Pancreas (tissue), 10 donors: ENCODE results near the gene ADSS2. TPM values are rescaled to one million over a fixed set of nuclear protein-coding genes. Genes with fewer than 3 reads are reported as not detected.

Experiments used
- ATAC-seq, 4 donors: fragments of 200-7000 bp; cut with Tn5 transposase; one replicate each; pipeline versions ENCODE4 v1.8.0 to v1.9.1; 2020; ENCODE audit warnings: mild to moderate bottlenecking in 4 of 4, moderate library complexity in 4 of 4
- DNase-seq, 6 donors: peaks; one replicate each; pipeline ENCODE4 v3.0.0-alpha.2; 2020
- FAIRE-seq: peaks from 2 replicates; lab custom pipeline; 2012; peaks lifted over from hg19 to GRCh38; lab: Jason Lieb, UNC
- H3K27ac ChIP-seq, 4 donors: fragments of 200-600 bp; sonication (generic); 1 replicate in 3 of 4; 2 replicates in 1 of 4; pipeline versions ENCODE4 v1.5.0 to v1.8.0; 2020
- H3K27me3 ChIP-seq, 4 donors: fragments of 200-600 bp; one replicate each; pipeline ENCODE4 v1.8.0; 2021
- H3K36me3 ChIP-seq, 3 donors: fragments of 200-600 bp; sonication (generic) in 1 of 3; one replicate each; pipeline versions ENCODE4 v1.5.0 to v1.8.0; 2020 to 2021
- H3K4me1 ChIP-seq, 3 donors: fragments of 200-600 bp; one replicate each; pipeline ENCODE4 v1.8.0; 2021
- H3K4me3 ChIP-seq, 4 donors: fragments of 200-600 bp; sonication (generic) in 2 of 4; one replicate each; pipeline versions ENCODE4 v1.5.0 to v1.8.0; 2020 to 2021
- H3K9me3 ChIP-seq, 4 donors: fragments of 200-600 bp; one replicate each; pipeline ENCODE4 v1.8.0; 2021
- WGBS, 2 donors: extraction: QIAGEN DNeasy Blood & Tissue Kit; methylation state at CpG; one replicate each; pipeline ENCODE4 v1.1.7; 2013; 5-methylcytosine and 5-hydroxymethylcytosine counted together
- intact Hi-C, 3 donors: fragments of 100-400 bp; cut with DNase I; formaldehyde crosslinking; loops; one replicate each; pipeline versions ENCODE4 v1.11.1 to v1.14.2; 2022
- polyA plus RNA-seq, 2 donors: library from polyadenylated mRNA; stranded (reverse); fragments of 200-250 nt; gene quantifications; one replicate each; pipeline ENCODE4 v1.2.3, GENCODE V29; 2013
- total RNA-seq, 6 donors: library from RNA; stranded (reverse); fragmentation: NEBNext Ultra II Directional in 4 of 6; extraction: Animal tissue kit (Norgen Biotek cat#: 25700) in 4 of 6; gene quantifications; one replicate each; pipeline versions ENCODE4 v1.2.1 to v1.2.4, GENCODE V29; 2021 to 2023
- TF ChIP-seq, protein P1 (sequence below), 4 donors: fragments of 200-600 bp; sonication (generic) in 3 of 4; IDR thresholded peaks; one replicate each; pipeline versions ENCODE4 v1.5.0 to v1.8.0; 2021; ENCODE audit warnings: antibody characterized with exemption in 4 of 4
- donor health status: healthy with polysubstance abuse.
- donor health status: DM: no; HTN: no; CAD: no; lungs with moderate emphysema.
- donor health status: DM: no; HTN: no; CAD: no.
- donor health status: control.
- donor health status: control.
- donor health status: Bipolar disorder and iron deficiency.
- donor health status: DM: yes; HTN: yes; CAD: no.
- donor health status: DM: no; HTN: no; CAD: no.
- donor health status: DM: no; HTN: no; CAD: no.
- donor health status: DM: yes; HTN: yes; CAD: no.

Gene ADSS2
- total and polyA plus RNA-seq, 8 donors: 8.6 to 21.9 (median 14.5) TPM

DNA sequence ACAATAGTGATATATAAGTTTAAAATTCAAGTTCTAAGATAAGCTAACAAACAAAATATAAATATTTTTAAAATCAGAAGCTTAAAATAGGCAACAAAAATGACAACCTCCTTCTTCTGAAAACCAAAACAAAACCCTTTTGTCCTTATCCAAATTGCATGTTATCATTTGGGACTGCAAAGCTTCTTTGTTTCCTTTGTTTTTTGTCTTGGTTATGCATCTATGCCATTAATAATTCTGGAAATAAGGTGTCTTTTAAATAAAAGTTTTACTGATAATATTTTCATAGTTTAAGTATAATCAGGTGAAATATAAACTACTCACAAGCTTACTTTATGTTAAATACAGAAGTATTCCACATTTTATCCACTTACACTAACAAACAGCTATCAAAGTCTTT, 20.5 kb downstream of the ADSS2 start:
- no peaks in the 10 kb centered on the region for H3K4me1 ChIP-seq
- no peaks in the 10 kb centered on the region for H3K9me3 ChIP-seq
- TF ChIP-seq, protein P1, sequence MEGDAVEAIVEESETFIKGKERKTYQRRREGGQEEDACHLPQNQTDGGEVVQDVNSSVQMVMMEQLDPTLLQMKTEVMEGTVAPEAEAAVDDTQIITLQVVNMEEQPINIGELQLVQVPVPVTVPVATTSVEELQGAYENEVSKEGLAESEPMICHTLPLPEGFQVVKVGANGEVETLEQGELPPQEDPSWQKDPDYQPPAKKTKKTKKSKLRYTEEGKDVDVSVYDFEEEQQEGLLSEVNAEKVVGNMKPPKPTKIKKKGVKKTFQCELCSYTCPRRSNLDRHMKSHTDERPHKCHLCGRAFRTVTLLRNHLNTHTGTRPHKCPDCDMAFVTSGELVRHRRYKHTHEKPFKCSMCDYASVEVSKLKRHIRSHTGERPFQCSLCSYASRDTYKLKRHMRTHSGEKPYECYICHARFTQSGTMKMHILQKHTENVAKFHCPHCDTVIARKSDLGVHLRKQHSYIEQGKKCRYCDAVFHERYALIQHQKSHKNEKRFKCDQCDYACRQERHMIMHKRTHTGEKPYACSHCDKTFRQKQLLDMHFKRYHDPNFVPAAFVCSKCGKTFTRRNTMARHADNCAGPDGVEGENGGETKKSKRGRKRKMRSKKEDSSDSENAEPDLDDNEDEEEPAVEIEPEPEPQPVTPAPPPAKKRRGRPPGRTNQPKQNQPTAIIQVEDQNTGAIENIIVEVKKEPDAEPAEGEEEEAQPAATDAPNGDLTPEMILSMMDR (IDR thresholded peaks at IDR 0.05): no peak
- DNase-seq (no peak), FAIRE-seq (no peak), ATAC-seq (no peak)
- H3K27me3 ChIP-seq: no peaks in the 10 kb centered on the region
- no peak overlapping the region for H3K27ac ChIP-seq
- no peaks in the 10 kb centered on the region for H3K36me3 ChIP-seq
- H3K4me3 ChIP-seq: no peak overlapping the region
- intact Hi-C loops: no loop called here

DNA sequence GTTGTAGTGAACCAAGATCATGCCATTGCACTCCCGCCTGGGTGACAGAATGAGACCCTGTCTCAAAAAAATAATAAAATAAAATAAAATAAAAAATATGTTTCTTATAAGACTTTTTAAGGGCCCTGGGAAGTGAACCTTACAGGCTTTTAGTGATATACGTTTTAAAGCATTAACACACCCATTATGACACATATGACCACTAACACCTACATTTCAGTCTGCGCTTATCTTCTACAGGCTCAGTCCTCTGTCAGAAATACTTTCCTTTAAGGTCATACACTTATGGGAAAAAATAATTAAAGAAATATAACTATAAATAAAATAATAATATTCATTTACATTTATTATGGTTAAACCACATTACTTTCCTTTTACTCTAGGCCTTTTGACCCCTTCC, 21.9 kb downstream of the ADSS2 start:
- WGBS, 2 donors: 82 to 99% methylated on average over 3 of the region's 3 CpGs

DNA sequence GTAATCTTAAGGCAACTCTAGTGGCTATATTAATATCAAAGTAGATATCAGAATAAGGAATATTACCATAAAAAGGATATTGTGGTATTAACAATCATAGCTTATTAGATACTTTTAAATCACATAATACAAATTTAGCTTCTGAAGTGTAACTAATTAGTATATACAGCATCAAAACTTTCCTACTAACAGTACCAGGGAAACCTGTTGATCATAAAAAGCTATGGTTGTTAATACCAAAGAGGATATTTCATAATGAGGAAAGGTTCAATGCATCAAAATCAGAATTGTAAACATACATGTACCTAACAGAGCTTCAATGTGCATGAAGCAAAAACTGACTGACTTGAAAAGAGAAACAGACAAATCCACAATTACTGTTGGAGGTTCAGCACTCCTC, 24.1 kb downstream of the ADSS2 start:
- intact Hi-C loops: no loop called here
- Histone ChIP-seq H3K4me1 (no peaks in the 10 kb centered on the region), H3K27me3 (no peaks in the 10 kb centered on the region), H3K4me3 (no peak overlapping the region), H3K27ac (no peak overlapping the region), H3K9me3 (no peaks in the 10 kb centered on the region), H3K36me3 (no peaks in the 10 kb centered on the region)
- no peak for DNase-seq
- FAIRE-seq: no peak
- TF ChIP-seq, protein P1 (IDR thresholded peaks at IDR 0.05): no peak
- no peak for ATAC-seq

More for the DNA sequence above, 21.9 kb downstream of the ADSS2 start:
- Histone ChIP-seq H3K27me3 (no peaks in the 10 kb centered on the region), H3K27ac (no peak overlapping the region), H3K4me1 (no peaks in the 10 kb centered on the region), H3K9me3 (no peaks in the 10 kb centered on the region), H3K36me3 (no peaks in the 10 kb centered on the region), H3K4me3 (no peak overlapping the region)
- TF ChIP-seq, protein P1 (IDR thresholded peaks at IDR 0.05): no peak
- DNase-seq: no peak
- FAIRE-seq: no peak
- intact Hi-C loops: no loop called here
- ATAC-seq: no peak

DNA sequence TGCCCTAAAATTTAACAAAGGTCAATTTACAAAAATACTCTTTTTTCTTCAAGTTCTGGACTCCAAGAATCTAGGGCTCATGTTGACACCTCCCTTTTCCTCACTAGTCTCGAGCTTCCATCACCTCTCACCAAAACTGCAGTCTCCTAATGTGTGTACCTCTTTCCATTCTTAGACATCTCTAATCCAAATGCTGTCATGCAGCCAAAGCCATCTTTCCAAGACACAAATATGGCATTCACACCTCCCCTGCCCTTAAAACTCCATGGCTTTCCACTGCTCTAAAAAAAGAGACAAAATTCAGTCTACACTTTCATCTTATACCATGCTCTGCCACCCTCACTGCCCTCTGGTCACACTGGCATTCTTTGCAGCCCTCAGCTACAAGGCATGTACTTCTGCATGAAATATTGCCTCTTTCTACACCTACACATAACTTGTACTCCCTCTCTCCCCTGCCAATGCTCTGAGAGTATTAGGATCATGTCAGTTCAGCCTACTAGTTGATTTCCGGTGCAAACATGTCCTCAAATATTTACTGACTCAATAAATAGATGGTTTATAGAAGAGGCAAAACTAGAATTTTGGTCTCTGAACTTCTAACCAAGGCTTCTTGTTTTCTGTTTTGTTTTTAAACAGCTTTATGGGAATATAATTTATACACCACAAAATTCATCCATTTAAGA, 26.9 kb downstream of the ADSS2 start:
- no peaks in the 10 kb centered on the region for H3K4me1 ChIP-seq
- TF ChIP-seq, protein P1 (IDR thresholded peaks at IDR 0.05): no peak
- H3K27me3 ChIP-seq: no peaks in the 10 kb centered on the region
- H3K36me3 ChIP-seq: no peaks in the 10 kb centered on the region
- DNase-seq (no peak), FAIRE-seq (no peak), ATAC-seq (no peak)
- WGBS, 2 donors: 83 to 85% methylated on average over 2 of the region's 2 CpGs
- H3K27ac ChIP-seq: no peak overlapping the region
- no peak overlapping the region for H3K4me3 ChIP-seq
- no peaks in the 10 kb centered on the region for H3K9me3 ChIP-seq
- intact Hi-C loops: no loop called here

DNA sequence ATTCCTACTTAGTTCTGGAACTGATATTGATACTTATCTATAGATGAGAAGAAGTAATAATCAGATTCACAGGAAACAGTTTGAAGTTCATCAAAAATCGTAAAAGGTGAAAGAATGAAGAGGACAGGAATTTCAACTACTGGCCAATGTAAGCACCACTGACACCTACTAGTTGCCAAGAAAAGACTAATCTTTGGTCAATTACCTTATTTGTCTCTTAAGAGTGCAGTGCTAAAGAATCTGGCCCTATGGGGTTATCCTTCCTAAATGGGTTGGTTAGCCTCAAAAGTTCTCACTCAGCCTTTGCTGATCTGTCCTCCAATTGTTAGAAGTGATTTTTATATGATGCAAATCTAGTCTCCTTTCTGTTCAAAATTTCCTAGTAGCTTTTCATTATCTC, 29.5 kb downstream of the ADSS2 start:
- Histone ChIP-seq H3K27ac (no peak overlapping the region), H3K27me3 (no peaks in the 10 kb centered on the region), H3K9me3 (no peaks in the 10 kb centered on the region), H3K4me1 (no peaks in the 10 kb centered on the region), H3K4me3 (no peak overlapping the region), H3K36me3 (peaks cover 0 to 15% (median 0%) of the 10 kb centered on the region in 3 donors)
- TF ChIP-seq, protein P1 (IDR thresholded peaks at IDR 0.05): no peak
- DNase-seq (no peak), ATAC-seq (no peak), FAIRE-seq (no peak)
- intact Hi-C loops: no loop called here
- WGBS, 2 donors: 88 to 98% methylated on average over 1 of the region's 1 CpG
